GM12891 (cell line): ENCODE measurements around the gene SRRM1.

Experiments
- PAX5 ChIP-seq: IDR thresholded peaks from 2 replicates; pipeline ENCODE4 v1.6.1; 2011; ENCODE audit warnings: low read length, moderate library complexity, mild to moderate bottlenecking; ENCODE audit not compliant: insufficient read depth, severe bottlenecking
- POLR2A ChIP-seq: IDR thresholded peaks from 2 replicates; pipeline ENCODE4 v1.6.1; 2011; ENCODE audit warnings: low read depth, low read length, control low read depth
- POLR2AphosphoS5 ChIP-seq: IDR thresholded peaks from 2 replicates; pipeline ENCODE4 v1.6.1; 2011; ENCODE audit warnings: low read depth, low read length, control low read depth
- TAF1 ChIP-seq: IDR thresholded peaks from 2 replicates; pipeline ENCODE4 v1.6.1; 2011; ENCODE audit warnings: low read depth, low read length, control low read depth

GRCh38 chr1:24688033-24688432 is 44.9 kb downstream of the SRRM1 start:
- TF ChIP-seq POLR2A (no peak), POLR2AphosphoS5 (no peak), TAF1 (no peak), PAX5 (no peak)
